GM18907 (cell line): ENCODE data around the gene LSM12.
A peak's percentile ranks its signal among the peaks of the same experiment; 100 is the strongest.
"Not testable (repeated sequence)": the region's sequence is repeated elsewhere in the genome, so short reads cannot be mapped to it uniquely, and the experiment has no call there.

Experiments used
- ATAC-seq: cut with Tn5 transposase; IDR thresholded peaks from one replicate; pipeline ENCODE4 v1.9.1; 2021; ENCODE audit warnings: mild to moderate bottlenecking, moderate library complexity; ENCODE audit not compliant: unreplicated experiment

LSM12 gene

GRCh38 chr17:44066204-44066930 lies at the start of gene LSM12:
LSM12 (minus strand) TSS chr17:44066671; CDS start chr17:44066587, 84 bp downstream.
- ATAC-seq, result peak; percentile 67

GRCh38 chr17:44115585-44116415 lies 49.3 kb upstream of the LSM12 start:
- no peak for ATAC-seq

GRCh38 chr17:44113868-44114840 lies 47.7 kb upstream of the LSM12 start:
- ATAC-seq, result no peak

GRCh38 chr17:44113382-44113781 lies 46.9 kb upstream of the LSM12 start:
- no peak for ATAC-seq

- ATAC-seq, result no peak
Observed at GRCh38 chr17:44112284-44113280, 46.1 kb upstream of the LSM12 start.

GRCh38 chr17:44111777-44112176 lies 45.3 kb upstream of the LSM12 start:
- no peak for ATAC-seq

GRCh38 chr17:44110823-44111633 lies 44.6 kb upstream of the LSM12 start:
- ATAC-seq, result peak; percentile 45

- ATAC-seq, result no peak
Observed at GRCh38 chr17:44110011-44110686, 43.7 kb upstream of the LSM12 start.

- ATAC-seq, result no peak
Observed at GRCh38 chr17:44109312-44109630, 42.8 kb upstream of the LSM12 start.

- ATAC-seq, result no peak
Observed at GRCh38 chr17:44108440-44109311, 42.2 kb upstream of the LSM12 start.

GRCh38 chr17:44106801-44107200 lies 40.3 kb upstream of the LSM12 start:
- no peak for ATAC-seq

GRCh38 chr17:44105941-44106340 lies 39.5 kb upstream of the LSM12 start:
- ATAC-seq, result no peak

GRCh38 chr17:44105483-44105882 lies 39.0 kb upstream of the LSM12 start:
- no peak for ATAC-seq

- no peak for ATAC-seq
Observed at GRCh38 chr17:44102849-44103622, 36.6 kb upstream of the LSM12 start.

GRCh38 chr17:44101858-44102257 lies 35.4 kb upstream of the LSM12 start:
- not testable (repeated sequence) for ATAC-seq

GRCh38 chr17:44097110-44097958 lies 30.9 kb upstream of the LSM12 start:
- ATAC-seq, result no peak
